Measurements from ENCODE around the gene ANK2.

Gene ANK2

GRCh38 chr4:113145147-113145518, 95.7 kb downstream of the ANK2 start:
- DNase-seq (ENCODE audit: low read depth, low spot score), result no peak
- TF ChIP-seq, protein P1, sequence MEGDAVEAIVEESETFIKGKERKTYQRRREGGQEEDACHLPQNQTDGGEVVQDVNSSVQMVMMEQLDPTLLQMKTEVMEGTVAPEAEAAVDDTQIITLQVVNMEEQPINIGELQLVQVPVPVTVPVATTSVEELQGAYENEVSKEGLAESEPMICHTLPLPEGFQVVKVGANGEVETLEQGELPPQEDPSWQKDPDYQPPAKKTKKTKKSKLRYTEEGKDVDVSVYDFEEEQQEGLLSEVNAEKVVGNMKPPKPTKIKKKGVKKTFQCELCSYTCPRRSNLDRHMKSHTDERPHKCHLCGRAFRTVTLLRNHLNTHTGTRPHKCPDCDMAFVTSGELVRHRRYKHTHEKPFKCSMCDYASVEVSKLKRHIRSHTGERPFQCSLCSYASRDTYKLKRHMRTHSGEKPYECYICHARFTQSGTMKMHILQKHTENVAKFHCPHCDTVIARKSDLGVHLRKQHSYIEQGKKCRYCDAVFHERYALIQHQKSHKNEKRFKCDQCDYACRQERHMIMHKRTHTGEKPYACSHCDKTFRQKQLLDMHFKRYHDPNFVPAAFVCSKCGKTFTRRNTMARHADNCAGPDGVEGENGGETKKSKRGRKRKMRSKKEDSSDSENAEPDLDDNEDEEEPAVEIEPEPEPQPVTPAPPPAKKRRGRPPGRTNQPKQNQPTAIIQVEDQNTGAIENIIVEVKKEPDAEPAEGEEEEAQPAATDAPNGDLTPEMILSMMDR (IDR thresholded peaks at IDR 0.05; ENCODE audit: low read depth, low read length), result no peak
- in situ Hi-C loops (cut with HindIII; ENCODE audit: low sequenced_read_pairs), result no loop called here
- H3K4me3 ChIP-seq (ENCODE audit: low read depth, low read length), result no peak overlapping the region

- TF ChIP-seq, protein P1 (IDR thresholded peaks at IDR 0.05; ENCODE audit: low read depth, low read length), result no peak
- H3K4me3 ChIP-seq (ENCODE audit: low read depth, low read length), result no peak overlapping the region
- no peak for DNase-seq (ENCODE audit: low read depth, low spot score)
- in situ Hi-C loops (cut with HindIII; ENCODE audit: low sequenced_read_pairs), result no loop called here
Measured at GRCh38 chr4:113145519-113146291, 96.3 kb downstream of the ANK2 start.

DNA sequence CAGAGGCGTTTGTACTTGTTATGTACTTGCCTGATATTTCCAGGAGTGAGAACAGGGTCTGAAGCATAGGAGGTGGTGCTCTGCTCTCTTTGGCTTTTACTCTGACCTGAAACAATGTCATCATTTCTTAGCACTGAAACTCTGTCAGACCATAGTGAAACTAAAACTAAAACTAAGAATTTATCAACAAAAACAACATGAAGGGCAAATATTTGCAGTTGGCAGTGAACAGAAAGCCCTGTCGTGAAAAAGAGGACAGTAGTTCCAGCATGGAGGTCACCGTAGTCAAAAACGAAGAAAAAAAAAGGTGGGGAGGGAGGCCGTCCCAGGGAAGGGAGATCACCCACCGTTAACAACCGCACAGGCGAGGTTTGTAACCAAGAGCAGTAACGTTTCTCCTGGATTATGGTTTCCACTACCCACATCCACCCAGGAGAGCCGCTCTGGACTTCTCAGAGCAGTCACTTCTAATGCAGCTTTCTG, 97.5 kb downstream of the ANK2 start:
- DNase-seq (ENCODE audit: low read depth, low spot score), result peak; percentile 22
- H3K4me3 ChIP-seq (ENCODE audit: low read depth, low read length), result peak overlapping the region; percentile 22
- TF ChIP-seq, protein P1 (IDR thresholded peaks at IDR 0.05; ENCODE audit: low read depth, low read length), result no peak
- in situ Hi-C loops (cut with HindIII; ENCODE audit: low sequenced_read_pairs), result no loop called here

- TF ChIP-seq, protein P1 (IDR thresholded peaks at IDR 0.05; ENCODE audit: low read depth, low read length), result no peak
- no peak for DNase-seq (ENCODE audit: low read depth, low spot score)
- H3K4me3 ChIP-seq (ENCODE audit: low read depth, low read length), result no peak overlapping the region
- in situ Hi-C loops (cut with HindIII; ENCODE audit: low sequenced_read_pairs), result no loop called here
Measured at GRCh38 chr4:113147498-113148111, 98.2 kb downstream of the ANK2 start.

DNA sequence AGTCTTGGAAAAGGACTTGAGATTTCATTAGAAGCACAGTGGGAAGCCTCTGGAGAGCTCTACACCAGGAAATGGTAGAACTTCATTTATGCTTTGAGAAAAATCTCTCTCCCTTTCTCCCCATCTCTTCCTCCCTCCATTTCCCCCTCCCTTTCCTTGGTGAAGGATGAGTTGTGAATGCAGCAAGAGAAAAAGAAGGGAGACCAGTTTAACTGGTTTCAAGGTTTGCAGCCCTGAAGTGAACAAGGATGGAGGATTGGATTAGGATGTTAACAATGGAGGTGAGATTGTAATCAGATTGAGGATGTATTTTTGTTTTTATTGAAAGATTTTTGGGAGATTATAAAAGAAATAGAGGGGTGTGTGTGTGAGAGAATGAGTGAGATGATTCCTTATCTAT, 99.5 kb downstream of the ANK2 start:
- DNase-seq (ENCODE audit: low read depth, low spot score), result no peak
- TF ChIP-seq, protein P1 (IDR thresholded peaks at IDR 0.05; ENCODE audit: low read depth, low read length), result no peak
- no peak overlapping the region for H3K4me3 ChIP-seq (ENCODE audit: low read depth, low read length)
- in situ Hi-C loops (cut with HindIII; ENCODE audit: low sequenced_read_pairs), result no loop called here

GRCh38 chr4:113153529-113154101, 104.2 kb downstream of the ANK2 start:
- TF ChIP-seq, protein P1 (IDR thresholded peaks at IDR 0.05; ENCODE audit: low read depth, low read length), result no peak
- no peak for DNase-seq (ENCODE audit: low read depth, low spot score)
- H3K4me3 ChIP-seq (ENCODE audit: low read depth, low read length), result no peak overlapping the region
- in situ Hi-C loops (cut with HindIII; ENCODE audit: low sequenced_read_pairs), result no loop called here
